ENCODE data around the gene UBA6. TPM values are rescaled to one million over a fixed set of nuclear protein-coding genes. Genes with fewer than 3 reads are reported as not detected.
A peak's percentile ranks its signal among the peaks of the same experiment; 100 is the strongest.
"Not testable (repeated sequence)": the region's sequence is repeated elsewhere in the genome, so short reads cannot be mapped to it uniquely, and the experiment has no call there.

Gene UBA6
- total RNA-seq, 1 donor from 2014 or later = 50.6 TPM

DNA sequence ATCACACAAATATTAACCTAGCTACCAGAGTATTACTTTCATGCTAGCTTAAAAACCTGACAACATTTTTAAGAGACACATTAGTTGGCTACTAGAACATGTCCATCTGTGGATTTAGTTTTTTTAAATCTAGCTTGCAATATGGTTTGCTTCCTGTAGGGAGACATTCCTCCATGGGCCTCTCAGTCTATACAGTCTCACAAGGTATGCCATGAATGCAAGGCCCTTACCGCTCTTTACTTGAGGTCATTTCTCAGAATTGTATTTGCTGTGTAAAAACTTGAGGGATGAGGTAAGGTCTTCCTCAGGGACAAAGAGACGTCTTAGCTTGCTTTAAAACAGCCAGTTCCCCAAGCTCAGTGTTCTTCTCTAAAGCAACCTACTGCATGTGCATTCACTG, 26.9 kb downstream of the UBA6 start:
- no peak for DNase-seq (ENCODE audit: low spot score)

GRCh38 chr4:67668315-67668714, 32.6 kb downstream of the UBA6 start:
- no peak for DNase-seq (ENCODE audit: low spot score)

DNA sequence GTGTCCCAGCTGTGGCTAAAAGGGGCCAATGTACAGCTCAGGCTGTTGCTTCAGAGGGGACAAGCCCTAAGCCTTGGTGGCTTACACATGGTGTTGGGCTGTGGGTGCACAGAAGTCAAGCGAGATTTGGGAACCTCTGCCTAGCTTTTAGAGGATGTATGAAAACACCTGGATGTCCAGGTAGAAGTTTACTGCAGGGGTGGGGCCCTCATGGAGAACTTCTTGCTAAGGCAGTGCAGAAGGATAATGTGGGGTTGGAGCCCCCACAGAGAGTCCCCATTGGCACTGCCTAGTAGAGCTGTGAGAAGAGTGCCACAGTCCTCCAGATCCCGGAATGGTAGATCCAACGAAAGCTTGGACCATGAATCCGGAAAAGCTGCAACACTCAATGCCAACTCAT, 40.5 kb downstream of the UBA6 start:
- no peak for DNase-seq (ENCODE audit: low spot score)

DNA sequence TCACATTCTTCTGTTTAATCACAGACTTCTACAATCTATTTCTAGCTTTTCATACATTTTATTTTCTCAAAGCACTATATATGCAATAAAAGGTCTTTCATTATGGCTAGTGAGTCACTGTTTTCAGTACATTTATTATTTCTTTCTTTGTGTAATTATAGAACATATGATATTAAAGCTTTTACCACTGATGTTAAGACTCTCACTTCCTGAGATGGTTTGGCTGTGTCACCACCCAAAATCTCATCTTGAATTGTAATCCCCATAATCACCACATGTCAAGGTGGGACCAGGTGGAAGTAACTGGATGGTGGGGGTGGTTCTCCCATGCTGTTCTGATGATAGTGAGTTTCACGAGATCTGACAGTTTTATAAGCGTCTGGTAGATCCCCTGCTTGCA, 41.9 kb downstream of the UBA6 start:
- DNase-seq (ENCODE audit: low spot score) = no peak

DNA sequence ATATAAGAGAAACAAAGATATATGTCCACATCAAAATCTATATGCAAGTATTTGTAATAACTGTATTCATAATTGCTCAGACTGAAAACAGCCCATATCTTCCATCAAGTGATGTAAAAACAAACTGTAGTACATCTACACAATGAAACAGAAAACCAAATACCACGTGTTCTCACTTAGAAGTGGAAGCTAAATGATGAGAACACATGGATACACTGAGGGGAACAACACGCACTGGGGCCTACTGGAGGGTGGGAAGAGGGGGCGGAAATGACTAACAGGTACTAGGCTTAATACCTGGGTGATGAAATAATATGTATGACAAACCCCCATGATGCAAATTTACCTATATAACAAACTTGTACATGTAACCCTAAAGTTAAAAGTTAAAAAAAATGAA, 42.7 kb downstream of the UBA6 start:
- DNase-seq (ENCODE audit: low spot score) = no peak

GRCh38 chr4:67651536-67651935, 49.4 kb downstream of the UBA6 start:
- DNase-seq (ENCODE audit: low spot score) = peak; percentile 7

GRCh38 chr4:67638136-67638535, 62.8 kb downstream of the UBA6 start:
- DNase-seq (ENCODE audit: low spot score) = no peak

DNA sequence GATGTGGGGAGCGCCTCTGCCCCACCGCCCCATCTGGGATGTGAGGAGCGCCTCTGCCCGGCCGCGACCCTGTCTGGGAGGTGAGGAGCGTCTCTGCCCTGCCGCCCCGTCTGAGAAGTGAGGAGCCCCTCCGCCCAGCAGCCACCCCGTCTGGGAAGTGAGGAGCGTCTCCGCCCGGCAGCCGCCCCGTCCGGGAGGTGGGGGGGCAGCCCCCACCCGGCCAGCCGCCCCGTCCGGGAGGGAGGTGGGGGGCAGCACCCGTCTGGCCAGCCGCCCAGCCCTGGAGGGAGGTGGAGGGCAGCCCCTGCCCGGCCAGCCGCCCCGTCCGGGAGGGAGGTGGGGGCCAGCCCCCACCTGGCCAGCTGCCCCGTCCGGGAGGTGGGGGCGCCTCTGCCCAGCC, 64.0 kb downstream of the UBA6 start:
- DNase-seq (ENCODE audit: low spot score) = not testable (repeated sequence)

- DNase-seq (ENCODE audit: low spot score) = no peak
These were observed 65.6 kb downstream of the UBA6 start for GRCh38 chr4:67635331-67635730.

- DNase-seq (ENCODE audit: low spot score) = no peak
These were observed 66.2 kb downstream of the UBA6 start for GRCh38 chr4:67634741-67635140.

- no peak for DNase-seq (ENCODE audit: low spot score)
These were observed 68.5 kb downstream of the UBA6 start for GRCh38 chr4:67632492-67632891.

- no peak for DNase-seq (ENCODE audit: low spot score)
These were observed 76.0 kb downstream of the UBA6 start for GRCh38 chr4:67624939-67625338.

- no peak for DNase-seq (ENCODE audit: low spot score)
These were observed 84.5 kb downstream of the UBA6 start for GRCh38 chr4:67616478-67616877.

DNA sequence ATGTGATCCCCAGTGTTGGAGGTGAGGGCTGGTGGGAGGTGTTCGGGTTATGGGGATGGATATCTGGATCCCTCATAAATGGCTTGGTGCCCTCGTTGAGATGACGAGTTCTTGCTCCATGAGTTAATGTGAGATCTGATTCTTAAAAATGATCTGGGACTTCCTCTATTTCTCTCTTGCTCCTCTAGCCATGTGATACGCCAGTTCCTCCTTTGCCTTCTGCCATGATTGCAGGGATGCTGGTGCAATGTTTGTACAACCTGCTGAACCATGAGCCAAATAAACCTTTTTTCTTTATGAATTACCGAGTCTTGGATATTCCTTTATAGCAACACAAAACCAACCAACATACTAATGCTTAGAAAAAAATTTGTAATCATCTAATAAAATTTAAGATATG, 85.8 kb downstream of the UBA6 start:
- DNase-seq (ENCODE audit: low spot score) = no peak

DNA sequence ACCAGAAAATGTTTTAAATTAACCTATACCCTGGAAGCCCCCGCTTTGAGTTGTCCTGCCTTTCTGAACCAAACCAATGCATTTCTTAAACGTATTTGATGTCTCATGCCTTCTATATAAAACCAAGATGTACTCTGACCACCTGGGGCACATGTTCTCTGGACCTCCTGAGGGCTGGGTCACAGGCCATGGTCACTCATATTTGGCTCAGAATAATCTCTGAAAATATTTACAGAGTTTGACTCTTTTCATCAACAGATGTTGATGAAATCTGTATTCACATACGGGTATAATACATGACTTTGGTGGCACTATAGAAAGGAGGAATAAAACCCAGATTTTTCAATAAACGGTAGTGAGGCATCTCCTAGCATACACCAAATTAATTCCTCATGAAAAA, 86.8 kb downstream of the UBA6 start:
- no peak for DNase-seq (ENCODE audit: low spot score)

GRCh38 chr4:67608027-67608426, 92.9 kb downstream of the UBA6 start:
- DNase-seq (ENCODE audit: low spot score) = no peak

GRCh38 chr4:67604749-67605148, 96.2 kb downstream of the UBA6 start:
- DNase-seq (ENCODE audit: low spot score) = no peak

- DNase-seq (ENCODE audit: low spot score) = no peak
These were observed 97.0 kb downstream of the UBA6 start for GRCh38 chr4:67604029-67604381.

GRCh38 chr4:67603310-67604028, 97.5 kb downstream of the UBA6 start:
- no peak for DNase-seq (ENCODE audit: low spot score)

DNA sequence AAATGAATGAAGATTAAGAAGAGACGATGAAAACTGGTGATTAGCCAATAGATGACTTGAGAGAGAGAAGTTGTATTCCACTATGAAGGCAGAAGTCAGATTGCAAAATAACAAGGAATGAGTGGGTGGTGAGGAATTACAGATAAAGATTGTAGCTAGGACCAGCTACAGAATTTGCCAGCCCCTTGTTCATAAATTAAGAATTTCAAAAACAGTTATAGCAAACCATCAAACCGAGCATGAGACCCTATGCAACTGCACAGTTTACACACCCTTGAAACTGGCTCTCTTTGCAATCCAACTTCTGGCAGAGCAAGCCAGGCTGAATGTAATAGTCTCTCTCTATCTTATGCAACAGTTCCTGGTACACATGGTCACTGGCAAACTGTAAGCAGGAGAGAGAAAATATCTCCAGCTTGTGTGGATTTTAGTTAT, 107.2 kb downstream of the UBA6 start:
- peak; percentile 40 for DNase-seq (ENCODE audit: low spot score)

- DNase-seq (ENCODE audit: low spot score) = no peak
These were observed 113.8 kb downstream of the UBA6 start for GRCh38 chr4:67587156-67587555.

DNA sequence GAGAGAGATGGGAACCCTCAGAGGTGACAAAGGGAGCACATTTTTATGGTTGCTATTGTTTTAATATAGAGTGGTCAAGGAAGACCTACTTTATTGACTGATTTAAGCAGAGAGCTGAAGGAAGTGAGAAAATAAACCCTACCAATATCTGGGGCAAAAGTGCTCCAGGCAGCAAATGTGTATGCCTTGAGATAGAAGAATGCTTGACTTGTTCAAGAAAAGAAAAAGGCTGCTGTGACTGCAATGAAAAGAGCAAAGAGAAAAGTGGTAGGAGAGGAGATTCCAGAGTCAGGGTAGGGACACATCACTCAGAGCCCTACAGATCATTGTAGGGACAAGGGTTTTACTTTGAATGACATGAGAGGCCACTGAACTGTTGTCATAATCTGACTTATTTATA, 116.5 kb downstream of the UBA6 start:
- DNase-seq (ENCODE audit: low spot score) = no peak

DNA sequence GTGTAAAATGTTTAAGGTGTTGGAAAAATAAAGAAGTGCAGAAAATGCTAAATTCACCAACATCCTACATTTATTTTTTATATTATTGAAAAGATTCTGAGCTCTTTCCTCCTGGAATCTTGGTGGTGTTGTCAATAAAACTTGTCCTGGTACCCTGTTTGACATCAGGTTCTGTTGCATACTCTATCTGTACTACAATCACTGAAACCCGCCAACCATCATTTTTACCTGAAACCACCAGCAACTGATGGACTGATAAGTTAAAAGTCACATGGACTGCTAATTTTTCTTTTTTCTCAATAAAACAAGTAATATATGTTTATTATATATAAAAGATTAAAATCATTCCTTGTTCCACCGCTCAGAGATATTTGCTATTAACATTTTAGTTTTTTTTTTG, 119.0 kb downstream of the UBA6 start:
- no peak for DNase-seq (ENCODE audit: low spot score)

- no peak for DNase-seq (ENCODE audit: low spot score)
These were observed 119.6 kb downstream of the UBA6 start for GRCh38 chr4:67581208-67581857.
